GM12878 (cell line): Measurements from ENCODE around the gene TBC1D22B.

Experiments
- BRCA1 ChIP-seq: IDR thresholded peaks from 2 replicates; pipeline ENCODE4 v1.6.1; 2011; ENCODE audit warnings: low read depth, low read length, improper control_type of control experiment
- CREM ChIP-seq: IDR thresholded peaks from 2 replicates; pipeline ENCODE4 v1.6.1; 2014; ENCODE audit warnings: antibody characterized with exemption, low read depth
- EP300 ChIP-seq, 2 experiments: fragments of 150-350 bp in 1 of 2; IDR thresholded peaks; 2 replicates each; pipeline ENCODE4 v1.6.1; 2011 to 2012; ENCODE audit warnings: low read depth in 2 of 2, low read length in 2 of 2, borderline replicate concordance in 1 of 2, improper control_type of control experiment in 1 of 2, inconsistent platforms in 1 of 2; ENCODE audit not compliant: control insufficient read depth in 1 of 2
- ESRRA ChIP-seq: IDR thresholded peaks from 2 replicates; pipeline ENCODE4 v1.6.1; 2012; ENCODE audit warnings: mild to moderate bottlenecking, low read length, improper control_type of control experiment
- EZH2 ChIP-seq: IDR thresholded peaks from 2 replicates; pipeline ENCODE4 v1.6.1; 2012; ENCODE audit warnings: low read depth, mild to moderate bottlenecking, control low read depth, inconsistent platforms, low read length, borderline replicate concordance; ENCODE audit not compliant: control insufficient read depth
- FOS ChIP-seq: IDR thresholded peaks from 3 replicates; pipeline ENCODE4 v1.6.1; 2011; ENCODE audit warnings: borderline replicate concordance; ENCODE audit not compliant: insufficient read length; ENCODE audit errors: extremely low read depth
- JUND ChIP-seq: IDR thresholded peaks from 2 replicates; pipeline ENCODE4 v1.6.1; 2012; ENCODE audit warnings: low read depth, mild to moderate bottlenecking, low read length, improper control_type of control experiment, moderate library complexity
- NFIC ChIP-seq: IDR thresholded peaks from 2 replicates; pipeline ENCODE4 v1.6.1; 2012; ENCODE audit warnings: low read depth, mild to moderate bottlenecking, inconsistent platforms, low read length, moderate library complexity
- POLR2AphosphoS5 ChIP-seq: IDR thresholded peaks from 2 replicates; pipeline ENCODE4 v1.6.1; 2011; ENCODE audit warnings: mild to moderate bottlenecking, low read length, inconsistent platforms
- ZNF274 ChIP-seq: IDR thresholded peaks from one replicate; pipeline ENCODE4 v1.8.0; 2011; ENCODE audit not compliant: insufficient read length, insufficient read depth
- TF ChIP-seq, protein P1 (sequence below): fragments of 450-650 bp; formaldehyde crosslinking; IDR thresholded peaks from 2 replicates; pipeline ENCODE4 v1.4.0; 2022; ENCODE audit warnings: mild to moderate bottlenecking, moderate library complexity
- TF ChIP-seq, protein P2 (sequence below), 3 experiments: IDR thresholded peaks in 2 of 3; conservative IDR thresholded peaks in 1 of 3; 2 replicates each; pipeline ENCODE4 v1.5.1; 2011; ENCODE audit warnings: low read depth in 3 of 3, low read length in 3 of 3, mild to moderate bottlenecking in 3 of 3, control low read depth in 2 of 3, moderate library complexity in 2 of 3, inconsistent platforms in 1 of 3, mixed read lengths in 1 of 3; ENCODE audit not compliant: control insufficient read depth in 2 of 3, insufficient read depth in 1 of 3; ENCODE audit errors: extremely low read depth in 1 of 3
- TF ChIP-seq, protein P3 (sequence below): IDR thresholded peaks from 2 replicates; pipeline ENCODE4 v1.6.1; 2012; ENCODE audit warnings: low read depth, low read length, improper control_type of control experiment

DNA sequence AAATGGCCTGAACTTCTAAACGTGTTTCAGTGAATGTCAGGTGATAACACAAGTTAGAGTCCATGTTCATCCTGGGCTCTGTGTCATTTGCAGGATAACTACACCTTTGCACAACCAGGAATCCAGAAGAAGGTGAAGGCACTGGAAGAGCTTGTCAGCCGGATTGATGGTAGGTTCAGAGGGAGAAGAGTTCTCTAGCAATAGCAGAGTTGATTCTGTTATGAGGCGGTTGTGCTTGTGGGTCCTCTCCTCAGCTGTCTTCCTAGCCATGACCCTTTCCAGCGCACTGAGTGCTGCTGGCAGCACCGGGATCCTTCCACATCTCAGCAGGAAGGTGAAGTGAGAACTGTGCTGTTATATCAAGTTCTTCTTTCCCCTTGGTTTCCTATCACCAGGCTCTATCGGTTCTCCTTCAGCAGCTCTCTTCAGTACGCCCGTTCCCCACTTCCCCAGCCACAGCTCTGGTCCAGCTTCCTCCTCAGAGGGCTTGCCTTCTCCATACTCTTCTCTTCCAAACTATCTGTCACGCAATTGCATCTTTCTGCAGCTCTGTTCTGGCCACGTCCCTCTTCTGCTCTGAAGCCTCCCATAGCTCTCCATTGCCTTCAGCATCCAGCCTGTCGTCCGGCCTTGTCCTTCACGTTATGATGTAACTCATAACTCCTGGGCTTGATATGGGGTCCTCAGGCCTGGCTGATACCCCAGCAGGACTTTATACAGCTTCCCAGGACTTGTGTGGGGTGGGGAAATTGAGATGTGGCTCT, 56.3 kb downstream of the TBC1D22B start:
- TF ChIP-seq CREM (no peak), EP300 (IDR thresholded peaks at IDR 0.05; ENCODE audit: borderline replicate concordance in 1 of 2, control insufficient read depth in 1 of 2, low read depth in 2 of 2, low read length in 2 of 2) (no peak), ESRRA (no peak), BRCA1 (no peak), JUND (no peak), POLR2AphosphoS5 (no peak), FOS (no peak), ZNF274 (no peak), EZH2 (no peak), NFIC (no peak)
- TF ChIP-seq, protein P1, sequence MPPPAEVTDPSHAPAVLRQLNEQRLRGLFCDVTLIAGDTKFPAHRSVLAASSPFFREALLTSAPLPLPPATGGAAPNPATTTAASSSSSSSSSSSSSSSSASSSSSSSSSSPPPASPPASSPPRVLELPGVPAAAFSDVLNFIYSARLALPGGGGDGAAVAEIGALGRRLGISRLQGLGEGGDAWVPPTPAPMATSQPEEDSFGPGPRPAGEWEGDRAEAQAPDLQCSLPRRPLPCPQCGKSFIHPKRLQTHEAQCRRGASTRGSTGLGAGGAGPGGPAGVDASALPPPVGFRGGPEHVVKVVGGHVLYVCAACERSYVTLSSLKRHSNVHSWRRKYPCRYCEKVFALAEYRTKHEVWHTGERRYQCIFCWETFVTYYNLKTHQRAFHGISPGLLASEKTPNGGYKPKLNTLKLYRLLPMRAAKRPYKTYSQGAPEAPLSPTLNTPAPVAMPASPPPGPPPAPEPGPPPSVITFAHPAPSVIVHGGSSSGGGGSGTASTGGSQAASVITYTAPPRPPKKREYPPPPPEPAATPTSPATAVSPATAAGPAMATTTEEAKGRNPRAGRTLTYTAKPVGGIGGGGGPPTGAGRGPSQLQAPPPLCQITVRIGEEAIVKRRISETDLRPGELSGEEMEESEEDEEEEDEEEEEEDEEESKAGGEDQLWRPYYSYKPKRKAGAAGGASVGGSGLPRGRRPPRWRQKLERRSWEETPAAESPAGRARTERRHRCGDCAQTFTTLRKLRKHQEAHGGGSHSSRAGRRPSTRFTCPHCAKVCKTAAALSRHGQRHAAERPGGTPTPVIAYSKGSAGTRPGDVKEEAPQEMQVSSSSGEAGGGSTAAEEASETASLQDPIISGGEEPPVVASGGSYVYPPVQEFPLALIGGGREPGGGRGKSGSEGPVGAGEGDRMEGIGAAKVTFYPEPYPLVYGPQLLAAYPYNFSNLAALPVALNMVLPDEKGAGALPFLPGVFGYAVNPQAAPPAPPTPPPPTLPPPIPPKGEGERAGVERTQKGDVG: no peak
- TF ChIP-seq, protein P2, sequence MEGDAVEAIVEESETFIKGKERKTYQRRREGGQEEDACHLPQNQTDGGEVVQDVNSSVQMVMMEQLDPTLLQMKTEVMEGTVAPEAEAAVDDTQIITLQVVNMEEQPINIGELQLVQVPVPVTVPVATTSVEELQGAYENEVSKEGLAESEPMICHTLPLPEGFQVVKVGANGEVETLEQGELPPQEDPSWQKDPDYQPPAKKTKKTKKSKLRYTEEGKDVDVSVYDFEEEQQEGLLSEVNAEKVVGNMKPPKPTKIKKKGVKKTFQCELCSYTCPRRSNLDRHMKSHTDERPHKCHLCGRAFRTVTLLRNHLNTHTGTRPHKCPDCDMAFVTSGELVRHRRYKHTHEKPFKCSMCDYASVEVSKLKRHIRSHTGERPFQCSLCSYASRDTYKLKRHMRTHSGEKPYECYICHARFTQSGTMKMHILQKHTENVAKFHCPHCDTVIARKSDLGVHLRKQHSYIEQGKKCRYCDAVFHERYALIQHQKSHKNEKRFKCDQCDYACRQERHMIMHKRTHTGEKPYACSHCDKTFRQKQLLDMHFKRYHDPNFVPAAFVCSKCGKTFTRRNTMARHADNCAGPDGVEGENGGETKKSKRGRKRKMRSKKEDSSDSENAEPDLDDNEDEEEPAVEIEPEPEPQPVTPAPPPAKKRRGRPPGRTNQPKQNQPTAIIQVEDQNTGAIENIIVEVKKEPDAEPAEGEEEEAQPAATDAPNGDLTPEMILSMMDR (IDR thresholded peaks at IDR 0.05 in 2 of 3, conservative IDR thresholded peaks at IDR 0.05 in 1 of 3; ENCODE audit: control insufficient read depth in 2 of 3, extremely low read depth in 1 of 3, insufficient read depth in 1 of 3, low read depth in 3 of 3, low read length in 3 of 3): no peak
- TF ChIP-seq, protein P3, sequence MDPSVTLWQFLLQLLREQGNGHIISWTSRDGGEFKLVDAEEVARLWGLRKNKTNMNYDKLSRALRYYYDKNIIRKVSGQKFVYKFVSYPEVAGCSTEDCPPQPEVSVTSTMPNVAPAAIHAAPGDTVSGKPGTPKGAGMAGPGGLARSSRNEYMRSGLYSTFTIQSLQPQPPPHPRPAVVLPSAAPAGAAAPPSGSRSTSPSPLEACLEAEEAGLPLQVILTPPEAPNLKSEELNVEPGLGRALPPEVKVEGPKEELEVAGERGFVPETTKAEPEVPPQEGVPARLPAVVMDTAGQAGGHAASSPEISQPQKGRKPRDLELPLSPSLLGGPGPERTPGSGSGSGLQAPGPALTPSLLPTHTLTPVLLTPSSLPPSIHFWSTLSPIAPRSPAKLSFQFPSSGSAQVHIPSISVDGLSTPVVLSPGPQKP: no peak
